Measurements from ENCODE around the gene SWSAP1. TPM values are rescaled to one million over a fixed set of nuclear protein-coding genes. Genes with fewer than 3 reads are reported as not detected.

SWSAP1 gene
- polyA plus RNA-seq, 1 of the 3 experiments (the other 2 are of a cell fraction), result 2.8 TPM

DNA sequence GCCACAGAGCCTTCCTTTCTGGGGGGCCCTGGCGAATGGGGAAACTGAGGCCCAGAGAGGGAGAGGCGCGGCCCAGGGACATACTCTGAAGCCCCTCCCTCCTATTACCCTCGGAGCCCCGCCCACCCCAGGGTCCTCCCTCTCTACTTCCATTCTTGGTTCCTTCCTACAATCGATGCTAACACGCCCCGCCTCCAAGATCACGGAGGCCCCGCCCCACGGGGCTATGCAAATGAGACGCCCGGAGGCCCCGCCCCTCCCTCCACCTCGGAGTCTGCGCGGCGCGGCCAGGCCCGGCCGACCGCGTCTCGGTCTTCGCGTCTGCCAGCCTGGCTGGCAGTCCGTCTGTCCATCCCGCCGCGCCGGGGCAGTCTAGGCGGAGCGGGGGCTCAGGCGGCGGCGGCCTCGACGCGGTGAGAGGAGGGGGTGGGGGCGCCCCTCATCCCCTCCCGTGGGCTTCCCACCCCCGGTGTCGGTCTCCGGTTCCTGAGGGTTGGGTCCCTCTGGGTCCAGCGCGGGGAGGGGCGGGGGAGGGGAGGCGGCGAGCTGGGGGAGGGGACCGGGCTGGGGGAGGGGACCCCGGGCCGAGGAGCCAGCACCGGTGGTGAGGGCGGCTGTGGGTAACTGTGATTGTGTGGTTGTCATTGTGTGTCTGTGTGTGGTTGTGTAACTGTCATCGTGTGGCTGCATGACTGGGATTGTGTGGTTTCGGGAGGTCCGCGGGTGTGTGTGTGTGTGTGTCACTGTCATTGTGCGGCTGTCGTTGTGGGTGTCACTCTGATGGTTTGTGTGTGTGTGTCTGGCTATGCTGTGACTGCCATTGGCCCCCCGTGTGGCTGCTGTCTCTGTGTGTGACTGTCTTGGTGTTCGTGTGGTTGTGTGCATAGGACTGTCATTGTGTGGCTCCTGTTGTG lies 19.0 kb upstream of the SWSAP1 start, which contains the start of gene PLPPR2:
PLPPR2 (plus strand) TSS at position 273 of the 914 bp plus-strand sequence. CDS start 2,242 bp downstream, outside the sequence.
- CTCF ChIA-PET, result no interaction called here
- H2AFZ ChIP-seq (ENCODE audit: low read depth), result 0 out of 2 replicates have a peak within 1 kb of the TSS, but pooled peaks have one; percentile 53
- H3K4me2 ChIP-seq, result peak within 1 kb of the TSS; percentile 96
- TF ChIP-seq SMC3 (IDR thresholded peaks at IDR 0.05; ENCODE audit: low read depth, low read length) (no peak), IRF3 (IDR thresholded peaks at IDR 0.05; ENCODE audit: low read depth, low read length) (no peak), REST (IDR thresholded peaks at IDR 0.05; ENCODE audit: low read depth, low read length) (0 out of 2 replicates have a peak, but pooled peaks have one; percentile 18), POLR2AphosphoS5 (IDR thresholded peaks at IDR 0.05; ENCODE audit: low read depth, low read length) (peak; percentile 53; the same call in 1 of the 2 replicates), NRF1 (IDR thresholded peaks at IDR 0.05; ENCODE audit: low read depth, low read length) (peak; percentile 76), MXI1 (IDR thresholded peaks at IDR 0.05; ENCODE audit: low read depth, low read length) (peak; percentile 42; the same call in 1 of the 2 replicates)
- peak within 1 kb of the TSS; percentile 48 to 70 for H3K4me3 ChIP-seq (ENCODE audit: low read depth in 2 of 2, low read length in 1 of 2)
- peak within 1 kb of the TSS; percentile 63; the same call in 1 of the 2 replicates for H3K9ac ChIP-seq
- no peaks in the 10 kb centered on the region for H4K20me1 ChIP-seq (ENCODE audit: insufficient read depth)
- no peaks in the 10 kb centered on the region for H3K9me3 ChIP-seq
- H3K9me2 ChIP-seq, result no peaks in the 10 kb centered on the region
- H3K36me3 ChIP-seq (replicated peaks in 1 of 2; ENCODE audit: control insufficient read depth in 1 of 2, insufficient read depth in 2 of 2, low read length in 1 of 2), result no peaks in the 10 kb centered on the region
- POLR2A ChIA-PET, result no interaction called here
- no peak within 1 kb of the TSS; a peak in 1 of 4 replicates for H3K27ac ChIP-seq (ENCODE audit: low read depth in 2 of 2, low read length in 1 of 2)
- WGBS (ENCODE audit: low lambda C conversion rate), result 1% methylated on average over 31 of the region's 62 CpGs
- peak; percentile 98 for DNase-seq
- H3K79me2 ChIP-seq (ENCODE audit: insufficient read depth), result peaks cover 5% of the 10 kb centered on the region
- peaks cover 0 to 18% of the 10 kb centered on the region in 2 experiments; a peak in 1 of 4 replicates for H3K4me1 ChIP-seq (ENCODE audit: control insufficient read depth in 1 of 2, insufficient read depth in 2 of 2, low read depth in 1 of 2, low read length in 1 of 2)
- no peaks in the 10 kb centered on the region for H3F3A ChIP-seq (replicated peaks; ENCODE audit: insufficient read depth)
- no peaks in the 10 kb centered on the region for H3K27me3 ChIP-seq (ENCODE audit: insufficient read depth)

DNA sequence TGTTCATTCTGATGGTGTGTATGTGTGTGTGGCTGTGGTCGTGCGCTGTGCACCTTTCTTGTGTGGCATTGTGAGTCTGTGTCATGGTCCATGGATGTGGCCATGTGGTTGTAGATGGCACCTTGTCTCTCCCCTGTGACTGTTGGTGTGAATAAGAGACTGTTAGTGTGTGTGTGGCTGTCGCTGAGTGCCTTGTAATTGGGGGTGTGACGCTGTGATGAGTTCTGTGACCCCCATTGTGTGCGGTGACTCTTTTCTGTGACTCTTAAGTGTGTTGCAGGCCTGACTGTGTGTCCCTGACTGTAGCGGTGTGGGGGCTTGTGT lies 18.4 kb upstream of the SWSAP1 start:
- no peak for DNase-seq
- H3F3A ChIP-seq (replicated peaks; ENCODE audit: insufficient read depth), result no peaks in the 10 kb centered on the region
- H3K4me3 ChIP-seq (ENCODE audit: low read depth in 2 of 2, low read length in 1 of 2), result peak overlapping the region; percentile 48 to 70
- POLR2A ChIA-PET, result no interaction called here
- H2AFZ ChIP-seq (ENCODE audit: low read depth), result no peak overlapping the region
- H3K4me1 ChIP-seq (ENCODE audit: control insufficient read depth in 1 of 2, insufficient read depth in 2 of 2, low read depth in 1 of 2, low read length in 1 of 2), result peaks cover 0 to 18% of the 10 kb centered on the region in 2 experiments; a peak in 1 of 4 replicates
- CTCF ChIA-PET, result no interaction called here
- no peaks in the 10 kb centered on the region for H4K20me1 ChIP-seq (ENCODE audit: insufficient read depth)
- H3K9ac ChIP-seq, result peak overlapping the region; percentile 63; the same call in 1 of the 2 replicates
- no peaks in the 10 kb centered on the region for H3K27me3 ChIP-seq (ENCODE audit: insufficient read depth)
- no peaks in the 10 kb centered on the region for H3K9me2 ChIP-seq
- H3K9me3 ChIP-seq, result no peaks in the 10 kb centered on the region
- 91% methylated on average over 4 of the region's 6 CpGs for WGBS (ENCODE audit: low lambda C conversion rate)
- H3K27ac ChIP-seq (ENCODE audit: low read depth in 2 of 2, low read length in 1 of 2), result no peak overlapping the region
- H3K36me3 ChIP-seq (replicated peaks in 1 of 2; ENCODE audit: control insufficient read depth in 1 of 2, insufficient read depth in 2 of 2, low read length in 1 of 2), result no peaks in the 10 kb centered on the region
- peak overlapping the region; percentile 96 for H3K4me2 ChIP-seq
- H3K79me2 ChIP-seq (ENCODE audit: insufficient read depth), result peaks cover 5% of the 10 kb centered on the region
- TF ChIP-seq NRF1 (IDR thresholded peaks at IDR 0.05; ENCODE audit: low read depth, low read length) (no peak), GATA2 (CRISPR knock-in tag; IDR thresholded peaks at IDR 0.05) (no peak), JUND (IDR thresholded peaks at IDR 0.05) (no peak), MXI1 (IDR thresholded peaks at IDR 0.05; ENCODE audit: low read depth, low read length) (no peak), MEF2A (IDR thresholded peaks at IDR 0.05; ENCODE audit: borderline replicate concordance, low read depth) (no peak), EP300 (IDR thresholded peaks at IDR 0.05; ENCODE audit: borderline replicate concordance in 1 of 2, low read depth in 1 of 2, low read length in 1 of 2) (no peak), ELF1 (IDR thresholded peaks at IDR 0.05) (no peak), RFX5 (IDR thresholded peaks at IDR 0.05; ENCODE audit: low read length) (no peak), RAD21 (IDR thresholded peaks at IDR 0.05; ENCODE audit: low read length) (no peak), REST (IDR thresholded peaks at IDR 0.05; ENCODE audit: low read depth, low read length) (no peak), GABPA (IDR thresholded peaks at IDR 0.05; ENCODE audit: low read depth) (no peak)
- TF ChIP-seq, protein P1, sequence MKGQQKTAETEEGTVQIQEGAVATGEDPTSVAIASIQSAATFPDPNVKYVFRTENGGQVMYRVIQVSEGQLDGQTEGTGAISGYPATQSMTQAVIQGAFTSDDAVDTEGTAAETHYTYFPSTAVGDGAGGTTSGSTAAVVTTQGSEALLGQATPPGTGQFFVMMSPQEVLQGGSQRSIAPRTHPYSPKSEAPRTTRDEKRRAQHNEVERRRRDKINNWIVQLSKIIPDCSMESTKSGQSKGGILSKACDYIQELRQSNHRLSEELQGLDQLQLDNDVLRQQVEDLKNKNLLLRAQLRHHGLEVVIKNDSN (IDR thresholded peaks at IDR 0.05; ENCODE audit: borderline replicate concordance, low read depth), result no peak
